ENCODE measurements around the gene MGMT.

Gene MGMT

DNA sequence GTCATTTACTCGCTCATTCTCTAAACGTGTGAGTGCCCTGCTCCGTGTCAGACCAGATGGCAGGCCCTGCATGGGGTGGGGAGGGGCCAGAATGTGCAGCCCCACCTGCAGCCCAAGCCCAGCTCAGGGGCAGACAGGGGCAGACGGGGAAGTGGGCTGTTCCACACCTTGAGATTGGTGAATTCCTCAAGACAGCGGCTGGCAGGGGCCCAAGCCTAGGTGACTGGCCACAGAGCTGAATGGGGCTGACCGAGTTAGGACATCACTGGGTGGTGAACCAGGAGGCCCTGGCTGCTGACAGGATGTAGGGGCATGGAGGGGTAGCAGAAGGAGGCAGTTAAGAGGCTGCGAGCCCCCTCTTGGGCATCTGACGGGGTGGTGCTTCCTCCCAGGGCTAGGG is 79.1 kb downstream of the MGMT start:
- no peak for DNase-seq

DNA sequence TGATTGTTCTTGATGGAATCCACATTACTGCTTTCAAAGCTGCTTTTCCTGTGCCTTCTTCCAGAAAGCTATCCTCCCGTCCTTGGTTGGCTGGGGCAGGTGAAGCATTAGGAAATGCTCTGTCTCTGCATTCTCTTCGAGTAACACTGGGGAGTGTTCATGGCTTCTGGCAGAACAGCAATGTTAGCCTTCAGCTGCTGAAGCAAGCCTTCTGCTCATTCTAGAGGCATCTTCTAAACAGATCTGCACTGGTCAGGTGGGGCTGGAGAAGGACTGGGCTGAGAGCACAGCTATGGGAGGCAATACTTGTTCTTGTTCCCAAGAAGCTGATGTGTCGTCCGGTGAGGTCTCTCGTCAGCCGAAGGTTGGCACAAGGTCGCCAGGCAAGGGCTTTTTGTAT is 80.6 kb downstream of the MGMT start:
- no peak for DNase-seq

DNA sequence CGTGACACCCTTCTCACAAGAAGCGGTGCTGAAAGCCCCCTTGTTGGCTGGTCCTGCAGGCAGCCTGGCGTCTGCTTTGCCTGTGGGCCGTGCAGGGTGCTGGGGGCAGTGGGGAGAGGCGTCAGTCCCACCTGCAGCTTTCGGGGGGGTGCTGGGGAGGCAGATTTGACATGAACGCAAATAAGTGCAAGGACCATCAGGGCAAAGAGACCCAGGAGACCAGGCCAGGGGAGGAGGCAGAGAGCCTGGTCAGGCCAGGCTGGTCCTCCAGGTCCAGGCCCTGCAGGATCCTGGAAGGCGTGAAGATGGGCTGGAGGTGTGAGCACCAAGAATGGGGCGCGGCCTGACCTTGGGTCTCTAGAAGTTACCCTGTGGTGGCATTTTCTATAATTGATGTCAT is 81.6 kb downstream of the MGMT start:
- no peak for DNase-seq

DNA sequence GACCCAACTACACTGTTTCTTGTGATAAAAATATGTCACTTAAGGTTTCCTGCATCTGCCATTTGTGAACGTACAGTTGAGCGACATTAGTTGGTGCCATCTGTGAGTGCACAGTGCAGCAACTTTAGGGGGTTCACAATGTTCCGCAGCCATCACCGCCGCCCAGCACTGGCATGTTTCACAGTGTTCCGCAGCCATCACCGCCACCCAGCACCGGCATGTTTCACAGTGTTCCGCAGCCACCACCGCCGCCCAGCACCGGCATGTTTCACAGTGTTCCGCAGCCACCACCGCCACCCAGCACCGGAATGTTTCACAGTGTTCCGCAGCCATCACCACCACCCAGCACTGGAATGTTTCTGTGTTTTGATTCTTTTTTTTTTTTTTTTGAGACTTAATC is 83.0 kb downstream of the MGMT start:
- no peak for DNase-seq

DNA sequence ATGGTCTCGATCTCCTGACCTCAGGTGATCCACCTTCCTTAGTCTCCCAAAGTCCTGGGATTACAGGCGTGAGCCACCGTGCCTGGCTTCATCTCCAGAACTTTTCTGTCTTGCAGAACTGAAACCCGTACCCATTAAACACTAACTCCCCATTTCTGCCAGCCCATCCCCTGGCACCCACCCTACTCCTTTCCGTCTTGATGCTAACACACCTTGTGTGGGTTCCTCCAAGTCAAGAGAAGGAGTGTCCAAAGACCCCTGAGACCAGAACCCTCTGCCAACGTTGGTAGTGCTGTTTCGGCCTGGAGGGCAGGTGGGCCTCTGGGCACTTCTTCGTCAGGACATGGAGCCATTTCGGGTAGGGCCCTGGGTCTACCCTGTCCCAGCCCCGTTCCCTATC is 83.6 kb downstream of the MGMT start:
- no peak for DNase-seq

DNA sequence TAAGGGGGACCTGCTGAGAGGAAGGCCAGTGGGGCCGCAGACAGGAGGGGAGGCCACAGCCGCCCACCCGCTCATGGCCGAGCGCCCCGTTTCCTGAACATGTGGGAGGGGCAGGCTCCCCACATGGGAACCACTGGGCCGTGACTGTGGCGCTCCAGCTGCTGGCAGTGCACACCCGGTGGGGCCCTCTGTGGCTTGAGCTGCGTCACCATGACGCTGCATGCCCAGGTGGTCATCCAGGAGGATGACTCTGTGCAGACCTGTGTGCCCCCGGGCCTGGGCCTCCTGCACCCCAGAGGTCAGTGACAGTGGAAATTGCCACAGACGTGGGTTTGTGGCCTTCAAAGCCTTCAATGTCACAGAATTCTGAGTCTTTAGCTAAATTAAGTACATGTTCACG is 85.1 kb downstream of the MGMT start:
- DNase-seq = no peak

DNA sequence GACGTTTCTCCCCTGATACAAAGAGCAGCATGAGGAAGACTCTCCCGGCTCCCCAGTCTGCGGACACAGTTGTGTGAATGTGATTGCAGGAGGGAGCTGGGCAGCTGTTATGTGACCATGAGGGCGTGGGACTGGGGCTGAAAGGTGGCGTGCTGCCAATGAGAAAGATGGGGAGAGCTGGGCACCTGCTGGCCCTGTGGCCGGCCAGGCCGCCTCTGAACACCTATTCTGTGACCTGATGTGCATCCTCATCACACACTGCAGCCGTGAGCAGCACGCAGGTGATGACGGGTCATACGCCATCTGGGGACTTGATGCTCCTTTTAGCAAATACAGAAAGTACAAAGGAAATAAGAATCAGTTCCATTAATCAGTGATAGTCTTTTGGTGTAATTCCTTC is 86.9 kb downstream of the MGMT start:
- no peak for DNase-seq

DNA sequence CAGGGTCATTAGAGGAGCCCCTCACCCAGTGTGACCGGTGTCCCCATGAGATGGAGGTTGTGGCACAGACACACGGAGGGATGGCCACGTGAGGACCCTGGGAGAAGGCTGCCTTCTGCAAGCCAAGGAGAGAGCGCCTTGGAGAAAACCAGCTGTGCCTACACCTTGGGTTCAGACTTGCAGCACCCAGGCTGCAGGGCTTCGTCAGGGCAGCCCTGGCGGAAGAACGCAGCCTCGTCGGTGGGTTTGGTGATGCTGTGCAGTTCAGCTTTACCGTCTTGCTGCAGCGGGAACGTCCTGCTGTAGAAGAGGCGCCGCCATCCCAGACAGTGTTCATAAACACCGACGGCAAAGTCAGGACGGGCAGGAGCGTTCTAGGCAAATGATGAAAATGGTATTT is 89.3 kb downstream of the MGMT start:
- DNase-seq = no peak

DNA sequence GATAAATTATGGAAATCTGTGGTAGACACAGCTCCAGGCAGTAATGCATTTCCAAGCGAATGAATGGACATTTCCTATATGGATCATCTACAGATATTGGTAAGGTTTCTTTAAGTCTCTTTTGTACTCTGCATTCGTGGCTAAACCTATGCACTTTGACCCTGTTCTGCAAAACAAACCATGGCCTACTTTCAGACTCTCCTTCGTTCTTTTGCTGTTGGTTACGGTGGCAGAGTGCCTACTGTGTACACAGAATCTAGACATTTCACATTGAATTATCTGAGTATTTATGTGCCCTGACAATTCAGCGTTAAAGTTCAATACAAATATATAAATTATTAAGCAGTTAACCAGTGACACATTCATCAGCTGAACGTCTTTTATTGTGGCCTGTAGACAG is 93.3 kb downstream of the MGMT start:
- no peak for DNase-seq

DNA sequence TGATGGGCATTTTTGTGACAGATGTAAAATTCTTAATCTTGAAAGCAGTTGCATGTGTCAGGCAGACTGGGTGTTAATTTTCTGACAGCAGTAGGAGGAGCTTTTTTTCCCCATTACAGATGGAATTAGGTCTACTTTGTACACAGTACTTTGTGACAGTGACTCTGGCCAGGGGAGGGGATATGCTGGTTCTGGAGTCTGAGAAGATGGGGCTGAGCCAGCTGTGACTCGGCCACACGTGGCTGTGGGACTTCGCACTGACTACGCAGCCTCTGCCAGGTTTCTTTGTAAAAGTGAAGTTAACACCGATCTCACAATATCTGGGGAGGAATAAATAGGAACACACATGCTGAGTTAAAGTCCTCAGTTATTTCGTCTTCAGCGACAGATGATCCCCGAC is 95.4 kb downstream of the MGMT start:
- no peak for DNase-seq

DNA sequence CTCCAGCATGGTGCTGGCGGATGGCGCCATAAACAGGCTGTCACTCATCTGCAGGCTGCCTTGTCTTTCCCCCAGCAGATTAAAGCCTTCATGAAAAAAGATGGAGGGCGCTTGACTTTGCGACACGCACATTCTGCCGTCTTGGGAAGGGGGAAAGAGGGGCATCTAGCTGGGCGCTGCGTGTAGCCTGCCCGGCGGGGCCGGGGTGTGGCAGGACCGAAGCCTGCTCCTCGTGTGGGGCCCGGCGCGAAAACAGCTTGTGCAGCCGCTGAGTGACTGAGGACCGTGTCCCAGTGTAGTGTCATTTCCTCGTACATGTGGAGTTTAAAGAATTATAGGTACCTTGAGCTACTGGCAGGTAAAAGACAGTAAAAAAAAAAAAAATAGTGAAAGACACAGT is 97.9 kb downstream of the MGMT start:
- DNase-seq = no peak

DNA sequence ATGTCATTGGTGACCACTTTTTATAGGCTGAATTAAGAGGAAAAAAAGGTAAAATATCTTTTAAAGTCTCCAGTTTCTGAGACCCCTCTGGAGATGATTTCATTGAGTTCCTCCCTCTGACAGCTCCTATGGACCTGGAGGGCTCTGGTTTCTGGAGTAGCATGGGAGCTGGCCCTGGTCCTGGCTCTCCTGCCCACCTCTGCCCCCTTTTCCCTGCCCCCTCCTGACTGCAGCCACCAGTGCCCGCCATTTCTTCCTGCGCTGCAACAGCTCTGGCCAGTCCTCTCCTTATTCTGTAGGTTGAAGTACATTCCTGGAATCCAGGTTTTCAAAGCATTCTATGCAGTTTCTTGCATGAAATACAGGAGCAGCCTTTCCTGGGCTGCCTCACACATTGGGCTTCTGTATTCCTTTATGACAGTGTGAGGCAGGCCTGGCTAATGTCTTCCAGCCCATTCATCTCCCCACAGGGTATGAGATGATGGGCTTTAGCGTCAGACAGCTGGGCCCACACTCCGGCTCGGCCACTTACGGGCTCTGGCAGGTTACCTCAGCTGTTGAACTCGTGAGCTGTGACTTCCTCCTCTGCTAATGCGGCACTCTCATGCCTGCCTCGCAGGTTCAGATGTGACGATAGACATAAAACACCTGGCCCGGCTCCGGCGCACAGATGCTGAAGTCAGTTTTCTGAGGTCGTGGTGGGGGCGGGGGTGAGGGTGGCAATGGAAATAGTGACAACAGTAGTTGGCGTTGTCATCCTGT is 101.7 kb downstream of the MGMT start:
- DNase-seq = no peak

DNA sequence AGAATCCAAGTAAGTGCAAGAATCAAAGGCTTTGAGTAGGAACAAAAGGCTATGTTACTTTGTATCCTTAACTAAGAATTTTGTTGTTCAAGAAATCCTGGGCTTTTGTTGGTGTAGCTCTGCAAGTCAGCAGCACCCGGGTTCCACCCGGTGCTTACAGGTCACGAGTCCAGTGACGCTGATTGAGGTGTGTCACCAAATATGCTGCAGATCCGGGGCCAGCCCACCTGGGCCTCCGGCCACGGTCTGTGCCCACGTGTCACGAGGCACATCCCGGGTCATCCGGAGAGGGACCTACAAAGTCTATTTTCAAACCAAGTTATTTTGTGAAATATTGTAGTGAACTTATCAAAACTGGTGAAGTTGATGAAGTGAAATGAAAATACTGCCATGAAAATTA is 103.1 kb downstream of the MGMT start:
- DNase-seq = no peak

DNA sequence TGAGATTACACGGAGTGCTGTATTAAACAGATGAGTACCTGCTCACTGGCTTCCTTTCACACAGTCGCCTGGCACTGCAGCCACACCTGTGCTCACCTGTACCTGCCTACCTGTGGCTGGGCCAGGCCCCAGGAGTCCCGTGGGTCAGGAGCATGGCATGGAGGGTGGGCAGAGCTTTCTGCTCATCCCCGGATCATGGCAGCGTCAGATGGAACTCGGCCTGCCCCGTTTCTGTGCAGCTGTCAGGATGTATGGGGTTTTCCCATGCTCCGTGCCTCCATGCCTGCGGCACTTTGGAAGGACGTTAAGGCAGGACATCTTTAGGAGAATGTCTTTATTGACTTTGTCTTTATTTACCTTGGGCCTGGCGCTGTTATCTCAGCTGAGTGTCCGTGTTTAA is 112.2 kb downstream of the MGMT start:
- DNase-seq = no peak

DNA sequence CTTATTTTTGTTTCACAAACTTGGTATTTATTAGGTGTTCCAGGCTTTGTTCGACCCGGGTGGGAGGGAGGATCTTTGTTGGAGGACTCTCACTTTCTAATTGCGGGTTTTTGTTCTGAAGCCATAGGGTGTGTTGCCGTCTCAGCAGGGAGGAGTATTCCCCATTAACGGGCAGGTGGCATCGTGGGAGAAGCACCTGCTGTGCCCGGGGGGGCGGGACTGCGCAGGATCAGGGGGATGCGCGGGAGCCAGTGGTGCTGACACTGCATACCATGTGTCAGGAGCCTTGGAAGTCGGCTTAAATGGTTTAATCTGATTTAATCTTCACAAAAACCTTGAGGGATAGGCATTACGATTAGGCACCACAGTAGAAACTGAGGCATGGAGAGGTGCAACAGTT is 113.0 kb downstream of the MGMT start:
- no peak for DNase-seq

DNA sequence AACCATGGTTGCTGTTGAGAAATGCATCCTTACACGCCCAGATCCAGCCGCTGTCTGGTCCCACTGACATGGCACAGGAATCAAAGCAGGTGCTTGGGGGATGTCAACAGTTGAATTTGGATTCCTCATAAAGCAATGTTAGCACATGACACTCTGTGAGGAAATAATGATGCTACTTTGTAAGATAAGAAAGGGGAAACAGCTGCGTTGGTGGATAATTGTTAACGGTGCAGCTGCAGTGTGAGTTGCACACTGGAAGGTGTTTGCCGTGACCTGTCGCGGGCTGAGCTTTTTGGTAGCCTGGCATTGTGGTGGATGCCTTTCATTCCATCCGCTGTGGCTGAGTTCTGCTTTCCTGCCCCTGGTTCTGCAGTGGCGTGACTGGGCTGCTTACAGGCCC is 113.9 kb downstream of the MGMT start:
- no peak for DNase-seq

DNA sequence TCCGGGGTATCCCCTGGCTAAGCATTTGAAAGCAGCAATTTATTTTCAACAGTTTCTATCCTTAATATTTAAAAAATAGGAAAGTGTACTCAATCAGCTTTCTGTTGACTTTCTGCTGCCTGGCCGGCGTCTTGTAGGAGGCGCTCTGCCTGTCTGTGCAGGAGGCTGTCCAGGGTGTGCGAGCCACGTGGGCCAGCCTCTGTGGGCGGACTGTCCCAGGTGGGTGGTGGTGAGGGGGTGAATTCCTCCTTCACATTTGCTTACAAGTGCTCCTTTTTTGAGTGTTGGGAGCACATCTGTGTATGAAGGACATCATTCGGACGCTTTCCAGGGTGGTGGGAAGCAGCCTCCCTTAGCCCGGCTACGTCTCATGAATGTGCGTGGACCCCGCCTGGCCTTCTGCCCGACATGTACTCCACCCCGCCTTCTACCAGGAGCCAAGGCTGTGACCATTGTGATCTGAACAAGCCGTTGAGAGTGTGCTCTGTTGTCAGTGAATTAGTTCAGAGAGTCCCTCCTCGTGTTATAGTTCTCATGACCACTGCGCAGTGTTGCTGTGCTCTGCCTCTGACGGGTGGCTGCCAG is 114.9 kb downstream of the MGMT start:
- DNase-seq = no peak

DNA sequence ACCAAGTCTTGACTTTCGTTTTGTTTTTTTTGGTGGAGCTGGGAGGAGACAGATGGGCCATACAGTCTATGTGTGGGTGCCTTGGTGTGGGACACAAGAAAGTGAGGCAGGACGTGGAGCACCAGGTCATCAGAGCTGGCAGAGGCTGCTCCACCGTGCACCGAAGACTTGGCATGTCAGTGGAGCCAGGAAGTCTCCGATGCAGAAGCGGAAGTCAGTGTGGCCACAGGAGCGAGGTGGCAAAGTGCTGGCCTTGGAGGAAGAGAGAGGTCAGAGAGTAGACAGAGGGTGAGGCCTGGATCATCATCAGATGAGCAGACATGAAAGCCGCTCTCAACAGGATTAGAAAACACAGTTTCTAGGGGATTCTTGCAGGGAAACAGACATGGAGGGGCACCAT is 116.8 kb downstream of the MGMT start:
- no peak for DNase-seq

DNA sequence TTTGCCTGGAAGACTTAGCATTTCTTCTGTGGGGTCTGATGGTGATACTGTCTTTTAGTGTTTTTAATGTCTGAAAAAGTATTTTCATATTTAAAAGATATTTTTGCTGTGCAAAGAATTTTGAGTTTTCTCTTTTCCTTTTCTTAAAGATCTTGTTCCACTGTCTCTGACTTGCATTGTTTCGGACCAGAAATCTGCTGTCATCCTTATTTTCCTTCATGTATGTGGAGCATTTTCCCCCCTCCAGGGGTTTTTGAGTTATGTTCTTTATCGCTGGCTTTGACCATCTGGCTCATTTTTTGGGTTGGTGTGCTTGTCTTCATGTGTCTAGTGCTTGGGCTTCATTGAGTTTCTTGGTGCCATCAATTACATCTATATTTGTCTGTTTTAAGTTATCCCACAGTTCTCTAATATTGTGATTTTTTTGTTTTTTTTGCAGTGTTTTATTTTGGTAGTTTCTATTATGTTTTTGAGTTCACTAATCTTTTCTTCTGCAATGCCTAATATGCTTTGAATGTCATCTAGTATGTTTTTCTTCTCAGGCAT is 119.9 kb downstream of the MGMT start:
- no peak for DNase-seq

DNA sequence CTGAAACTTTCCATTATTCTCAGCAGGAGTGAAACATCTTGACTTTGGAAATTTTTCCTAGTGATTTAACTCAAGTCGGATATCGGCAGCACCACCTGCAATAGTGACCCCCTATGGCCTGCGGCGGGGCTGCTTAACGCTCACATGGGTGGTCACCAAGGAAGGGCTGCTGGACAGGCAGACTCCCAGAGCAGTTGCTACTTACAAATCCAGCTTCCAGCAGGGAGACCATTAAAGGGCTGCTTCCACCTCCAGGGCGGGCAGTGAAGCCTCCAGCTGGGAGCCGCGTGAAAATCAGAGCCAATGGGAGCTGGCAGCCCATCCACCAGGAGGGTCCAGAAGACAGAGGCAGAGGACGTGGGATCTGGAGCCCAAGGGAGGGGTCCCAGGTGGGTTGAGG is 122.5 kb downstream of the MGMT start:
- DNase-seq = no peak

DNA sequence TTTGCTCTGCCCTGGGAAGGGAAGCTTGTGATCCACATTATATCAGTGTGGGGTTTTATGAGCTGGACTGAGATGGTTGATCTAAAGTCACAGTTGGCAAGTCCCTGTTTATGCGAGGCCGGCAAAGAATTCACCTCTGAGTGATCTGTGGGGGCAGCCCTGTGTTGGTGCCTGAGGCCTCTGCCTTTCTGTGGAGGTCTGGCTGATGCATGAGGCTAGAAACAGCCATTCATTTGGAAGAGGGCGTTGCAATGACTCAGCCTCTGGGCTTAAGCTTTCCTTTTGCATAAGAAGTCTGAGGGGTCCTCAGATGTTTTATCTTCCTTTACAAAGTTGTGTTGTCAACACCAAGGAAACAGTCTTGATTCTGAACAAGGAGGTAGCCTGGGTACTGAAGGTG is 126.9 kb downstream of the MGMT start:
- DNase-seq = no peak

DNA sequence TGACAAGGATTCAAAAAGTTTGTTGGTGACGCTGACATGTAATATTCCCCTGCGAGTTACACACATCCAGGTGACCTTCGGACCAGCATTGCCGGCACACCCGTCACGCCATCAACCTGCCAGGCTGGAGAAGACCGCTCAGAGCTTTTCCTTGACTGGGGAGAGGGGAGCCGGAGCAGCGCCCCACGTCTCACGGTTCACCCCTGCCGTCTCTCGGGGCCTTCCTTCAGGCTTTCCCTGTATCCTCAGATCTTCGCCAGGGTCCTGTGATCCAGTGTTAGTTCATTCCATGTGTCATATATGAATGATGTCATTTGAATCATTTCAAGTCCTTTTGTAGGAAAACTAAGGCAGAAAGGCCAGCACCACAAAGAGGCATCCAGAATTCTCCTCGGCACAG is 127.8 kb downstream of the MGMT start:
- DNase-seq = no peak

DNA sequence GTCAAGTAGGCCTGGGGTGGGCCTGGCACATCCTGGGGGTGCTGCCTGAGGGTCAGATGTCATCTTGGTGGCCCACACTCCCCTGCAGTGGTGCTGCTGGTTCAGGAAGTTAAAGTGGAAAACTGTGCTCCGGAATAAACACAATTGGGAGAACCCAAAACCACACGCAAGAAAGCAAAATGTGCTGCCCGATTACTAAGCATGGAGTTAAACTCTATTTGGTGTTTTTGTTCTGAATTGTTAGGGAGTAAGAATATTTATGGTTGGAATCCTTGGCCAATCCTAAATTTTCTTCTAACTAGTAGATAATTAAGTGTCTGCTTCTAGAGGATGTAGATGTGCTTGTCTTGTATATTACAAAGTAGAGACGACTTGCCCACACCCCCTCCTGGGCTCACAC is 131.4 kb downstream of the MGMT start:
- no peak for DNase-seq

DNA sequence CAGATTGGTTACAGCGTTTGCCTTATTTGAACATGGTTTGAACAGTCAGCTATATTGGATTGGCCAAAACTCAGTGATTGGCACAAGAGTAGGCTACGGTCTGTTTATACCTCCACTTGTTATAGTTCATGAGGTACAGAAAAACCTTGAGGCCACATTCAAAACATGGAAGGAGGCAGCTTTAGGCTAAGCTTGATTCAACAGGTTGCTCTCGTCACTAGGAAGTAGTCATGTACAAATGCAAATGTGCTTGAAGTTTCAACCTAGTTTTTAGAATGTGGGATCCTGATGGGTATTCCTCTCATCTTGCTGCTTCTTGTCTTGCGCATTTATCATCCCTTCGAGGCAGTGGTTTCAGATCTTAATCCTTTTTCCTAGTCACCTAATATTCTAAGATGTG is 132.1 kb downstream of the MGMT start:
- no peak for DNase-seq

DNA sequence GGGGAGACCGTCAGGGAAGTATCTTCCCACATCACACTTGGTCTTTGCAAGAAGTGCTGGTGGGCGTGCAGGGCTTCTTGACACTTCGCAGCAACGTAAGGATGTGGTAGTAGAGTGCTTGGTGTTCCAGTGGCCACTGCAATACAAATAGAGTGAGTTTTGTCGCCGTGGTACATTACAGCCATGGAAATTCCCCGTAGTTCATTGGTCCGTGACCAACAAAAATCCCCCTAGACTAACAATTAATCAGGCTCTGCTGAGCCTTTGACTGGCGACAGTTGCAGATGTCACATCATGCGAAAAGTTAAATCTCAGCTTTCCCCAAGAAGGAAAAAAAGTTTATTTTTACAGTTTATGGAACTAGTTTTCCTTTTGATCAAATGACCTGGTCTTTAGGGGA is 134.7 kb downstream of the MGMT start:
- no peak for DNase-seq

All from CD4-positive, alpha-beta T cell treated with Interleukin-15 for 1 hour (primary cell).